ENCODE results near the gene UPF3A.

UPF3A gene

DNA sequence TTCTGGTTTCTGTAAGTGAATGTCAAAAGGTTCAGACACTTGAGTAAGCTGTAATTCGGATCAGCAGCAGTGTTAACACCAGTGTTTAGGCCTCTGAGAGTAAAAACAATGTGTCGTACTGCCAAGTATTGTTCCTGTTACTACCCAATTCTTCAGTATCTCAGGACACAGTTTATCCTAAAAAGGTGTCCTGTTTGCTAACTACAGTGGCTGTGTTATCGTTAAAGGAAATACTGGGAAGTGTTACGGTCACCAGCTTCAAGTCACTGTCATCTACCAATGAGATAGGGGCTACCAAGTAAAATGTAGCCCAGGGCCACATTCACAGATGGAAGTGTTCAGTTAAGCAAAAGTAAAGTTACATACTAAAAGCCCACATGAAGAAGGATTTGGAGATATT, 2.3 kb upstream of the UPF3A start:
- H3K79me2 ChIP-seq (ENCODE audit: insufficient read depth, low read length): peaks cover 19% of the 10 kb centered on the region
- no peak overlapping the region for H2AFZ ChIP-seq (ENCODE audit: low read length)
- H3K9ac ChIP-seq (ENCODE audit: low read length): peak overlapping the region; percentile 74; the same call in 1 of the 2 replicates
- TF ChIP-seq, protein P1, sequence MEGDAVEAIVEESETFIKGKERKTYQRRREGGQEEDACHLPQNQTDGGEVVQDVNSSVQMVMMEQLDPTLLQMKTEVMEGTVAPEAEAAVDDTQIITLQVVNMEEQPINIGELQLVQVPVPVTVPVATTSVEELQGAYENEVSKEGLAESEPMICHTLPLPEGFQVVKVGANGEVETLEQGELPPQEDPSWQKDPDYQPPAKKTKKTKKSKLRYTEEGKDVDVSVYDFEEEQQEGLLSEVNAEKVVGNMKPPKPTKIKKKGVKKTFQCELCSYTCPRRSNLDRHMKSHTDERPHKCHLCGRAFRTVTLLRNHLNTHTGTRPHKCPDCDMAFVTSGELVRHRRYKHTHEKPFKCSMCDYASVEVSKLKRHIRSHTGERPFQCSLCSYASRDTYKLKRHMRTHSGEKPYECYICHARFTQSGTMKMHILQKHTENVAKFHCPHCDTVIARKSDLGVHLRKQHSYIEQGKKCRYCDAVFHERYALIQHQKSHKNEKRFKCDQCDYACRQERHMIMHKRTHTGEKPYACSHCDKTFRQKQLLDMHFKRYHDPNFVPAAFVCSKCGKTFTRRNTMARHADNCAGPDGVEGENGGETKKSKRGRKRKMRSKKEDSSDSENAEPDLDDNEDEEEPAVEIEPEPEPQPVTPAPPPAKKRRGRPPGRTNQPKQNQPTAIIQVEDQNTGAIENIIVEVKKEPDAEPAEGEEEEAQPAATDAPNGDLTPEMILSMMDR (IDR thresholded peaks at IDR 0.05; ENCODE audit: low read length): no peak
- no peak for TF ChIP-seq EZH2 (IDR thresholded peaks at IDR 0.05; ENCODE audit: borderline replicate concordance, low read length)
- peak overlapping the region; percentile 95 for H3K27ac ChIP-seq (ENCODE audit: low read depth, low read length, poor library complexity, severe bottlenecking)
- H4K20me1 ChIP-seq (ENCODE audit: insufficient read depth, low read length): no peaks in the 10 kb centered on the region
- peaks cover 31% of the 10 kb centered on the region for H3K36me3 ChIP-seq (ENCODE audit: insufficient read depth, low read length)
- H3K27me3 ChIP-seq (ENCODE audit: insufficient read depth, low read length): no peaks in the 10 kb centered on the region
- no peak overlapping the region for H3K4me2 ChIP-seq (ENCODE audit: low read length)
- H3K9me2 ChIP-seq (ENCODE audit: low read depth, low read length): no peaks in the 10 kb centered on the region
- peaks cover 17% of the 10 kb centered on the region; the same call in 1 of the 2 replicates for H3F3A ChIP-seq (ENCODE audit: insufficient read depth, low read length)
- H3K9me3 ChIP-seq (ENCODE audit: low read length): no peaks in the 10 kb centered on the region
- H3K4me1 ChIP-seq (ENCODE audit: insufficient read depth, low read length, severe bottlenecking): peaks cover 32% of the 10 kb centered on the region
- H3K4me3 ChIP-seq (ENCODE audit: low read depth, low read length, poor library complexity, severe bottlenecking): no peak overlapping the region

DNA sequence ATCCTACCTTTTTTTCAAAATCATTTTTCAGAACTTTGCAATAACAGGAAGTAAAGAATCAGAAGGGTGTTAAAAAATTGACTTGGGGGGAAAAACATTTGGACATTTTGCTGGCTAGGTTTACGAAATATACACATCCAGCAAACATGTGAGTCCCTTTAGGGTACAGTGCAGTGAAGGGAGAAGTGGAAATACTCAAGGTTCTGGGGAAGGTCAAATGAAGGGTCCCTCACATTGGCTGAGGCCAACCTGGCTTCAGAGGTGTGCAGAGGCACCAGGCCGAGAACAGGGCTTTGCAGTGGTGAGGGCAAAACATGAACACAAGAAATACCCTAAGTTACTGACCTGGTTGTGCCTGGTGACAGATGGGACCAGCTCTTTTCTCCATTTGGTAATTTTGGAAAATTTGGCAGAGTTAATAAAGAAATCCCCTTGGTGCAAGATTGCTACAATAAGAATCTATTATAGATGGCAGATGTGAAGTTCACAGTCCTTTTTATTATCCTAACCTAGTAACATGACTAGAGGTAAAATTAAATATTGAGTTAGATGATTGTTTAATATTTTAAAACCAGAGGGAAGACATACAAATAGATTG, 1.5 kb upstream of the UPF3A start:
- TF ChIP-seq, protein P1 (IDR thresholded peaks at IDR 0.05; ENCODE audit: low read length): no peak
- no peak for TF ChIP-seq EZH2 (IDR thresholded peaks at IDR 0.05; ENCODE audit: borderline replicate concordance, low read length)
- H3K4me3 ChIP-seq (ENCODE audit: low read depth, low read length, poor library complexity, severe bottlenecking): peak overlapping the region; percentile 88

DNA sequence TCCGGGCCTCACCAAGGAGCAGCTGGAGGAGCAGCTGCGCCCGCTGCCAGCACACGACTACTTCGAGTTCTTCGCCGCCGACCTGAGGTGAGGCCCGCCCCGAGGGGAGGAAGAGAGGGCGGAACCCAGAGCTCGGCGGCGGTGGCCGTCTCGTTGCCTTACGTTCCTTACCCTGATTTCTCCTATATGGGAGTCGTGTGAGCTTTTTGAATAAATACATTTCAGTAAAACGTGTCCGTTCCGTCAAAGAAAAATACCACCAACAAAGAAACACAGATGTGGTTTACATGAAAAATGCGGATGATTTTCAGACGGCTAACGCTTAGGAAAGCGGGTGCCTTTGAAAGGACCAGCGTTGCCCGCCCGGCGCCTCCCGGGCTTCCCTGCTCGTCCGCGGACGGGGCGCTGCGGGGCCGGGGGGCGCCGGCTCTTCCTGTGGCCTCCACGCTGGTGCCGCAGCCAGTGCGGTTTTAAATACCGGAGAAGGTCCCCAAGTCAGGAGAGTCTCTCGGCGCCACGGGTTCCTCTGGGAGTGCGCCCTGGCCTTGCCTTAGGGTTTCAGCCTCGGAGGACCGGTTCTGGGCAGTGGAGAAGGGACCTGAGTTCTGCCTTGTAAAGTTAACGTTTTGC, 755 bp downstream of the UPF3A start:
- no peaks in the 10 kb centered on the region for H3K27me3 ChIP-seq (ENCODE audit: insufficient read depth, low read length)
- no peak overlapping the region for H2AFZ ChIP-seq (ENCODE audit: low read length)
- TF ChIP-seq, protein P1 (IDR thresholded peaks at IDR 0.05; ENCODE audit: low read length): no peak
- no peak for TF ChIP-seq EZH2 (IDR thresholded peaks at IDR 0.05; ENCODE audit: borderline replicate concordance, low read length)
- H3K4me3 ChIP-seq (ENCODE audit: low read depth, low read length, poor library complexity, severe bottlenecking): peak overlapping the region; percentile 88
- peak overlapping the region; percentile 85 for H3K4me2 ChIP-seq (ENCODE audit: low read length)
- H3K9ac ChIP-seq (ENCODE audit: low read length): peak overlapping the region; percentile 79
- H3K79me2 ChIP-seq (ENCODE audit: insufficient read depth, low read length): peaks cover 19% of the 10 kb centered on the region
- H3K9me3 ChIP-seq (ENCODE audit: low read length): no peaks in the 10 kb centered on the region
- peaks cover 38% of the 10 kb centered on the region for H3K36me3 ChIP-seq (ENCODE audit: insufficient read depth, low read length)
- H3K27ac ChIP-seq (ENCODE audit: low read depth, low read length, poor library complexity, severe bottlenecking): peak overlapping the region; percentile 71
- peaks cover 32% of the 10 kb centered on the region for H3K4me1 ChIP-seq (ENCODE audit: insufficient read depth, low read length, severe bottlenecking)
- H3F3A ChIP-seq (ENCODE audit: insufficient read depth, low read length): peaks cover 17% of the 10 kb centered on the region; the same call in 1 of the 2 replicates
- no peaks in the 10 kb centered on the region for H4K20me1 ChIP-seq (ENCODE audit: insufficient read depth, low read length)
- no peaks in the 10 kb centered on the region for H3K9me2 ChIP-seq (ENCODE audit: low read depth, low read length)

More for the DNA sequence above, 1.5 kb upstream of the UPF3A start:
- Histone ChIP-seq H3F3A (ENCODE audit: insufficient read depth, low read length) (peaks cover 17% of the 10 kb centered on the region; the same call in 1 of the 2 replicates), H3K4me1 (ENCODE audit: insufficient read depth, low read length, severe bottlenecking) (peaks cover 32% of the 10 kb centered on the region), H3K9ac (ENCODE audit: low read length) (peak overlapping the region; percentile 74), H3K79me2 (ENCODE audit: insufficient read depth, low read length) (peaks cover 19% of the 10 kb centered on the region), H3K9me3 (ENCODE audit: low read length) (no peaks in the 10 kb centered on the region), H3K27ac (ENCODE audit: low read depth, low read length, poor library complexity, severe bottlenecking) (peak overlapping the region; percentile 95), H4K20me1 (ENCODE audit: insufficient read depth, low read length) (no peaks in the 10 kb centered on the region), H3K36me3 (ENCODE audit: insufficient read depth, low read length) (peaks cover 31% of the 10 kb centered on the region), H3K4me2 (ENCODE audit: low read length) (peak overlapping the region; percentile 71), H2AFZ (ENCODE audit: low read length) (no peak overlapping the region), H3K9me2 (ENCODE audit: low read depth, low read length) (no peaks in the 10 kb centered on the region), H3K27me3 (ENCODE audit: insufficient read depth, low read length) (no peaks in the 10 kb centered on the region)

Measured in OCI-LY1 (cell line).